Activated T-helper 2 cell treated with anti-CD3 and anti-CD28 coated beads, Interferon-gamma antibody, Interleukin-2, Interleukin-4, amounts not matched to agents 10 μg/mL and 5 μg/mL and 100 μg/mL, durations not matched to agents 14 hours and 24 hours and 36 hours (primary cell): ENCODE results near the gene NRXN3. TPM values are rescaled to one million over a fixed set of nuclear protein-coding genes. Genes with fewer than 3 reads are reported as not detected.
"Not testable (repeated sequence)": the region's sequence is repeated elsewhere in the genome, so short reads cannot be mapped to it uniquely, and the experiment has no call there.

ENCODE experiments used
- DNase-seq: peaks from one replicate; pipeline ENCODE4 v3.0.0; 2021; ENCODE audit warnings: low spot score
- H3K27ac Mint-ChIP-seq: one replicate; pipeline ENCODE4 v1.8.0; 2021; ENCODE audit warnings: mixed read lengths
- H3K27me3 Mint-ChIP-seq: one replicate; pipeline ENCODE4 v1.8.0; 2021; ENCODE audit warnings: low read depth, mixed read lengths
- H3K36me3 Mint-ChIP-seq: one replicate; pipeline ENCODE4 v1.8.0; 2021; ENCODE audit warnings: low read depth, mixed read lengths
- H3K4me1 Mint-ChIP-seq: one replicate; pipeline ENCODE4 v1.8.0; 2021; ENCODE audit warnings: low read depth, mixed read lengths
- H3K4me3 Mint-ChIP-seq: one replicate; pipeline ENCODE4 v1.8.0; 2021; ENCODE audit warnings: low read depth, mild to moderate bottlenecking, moderate library complexity, mixed read lengths
- H3K9me3 Mint-ChIP-seq: one replicate; pipeline ENCODE4 v1.8.0; 2021; ENCODE audit warnings: mixed read lengths
- intact Hi-C: fragments of 100-400 bp; cut with micrococcal nuclease; formaldehyde crosslinking; loops from one replicate; pipeline ENCODE4 v1.15.1; 2023
- total RNA-seq: library from RNA; stranded (reverse); gene quantifications from 2 replicates; pipeline ENCODE4 v1.2.3, GENCODE V29; 2022

Gene NRXN3
- total RNA-seq, 1 donor from 2014 or later, result not detected

DNA sequence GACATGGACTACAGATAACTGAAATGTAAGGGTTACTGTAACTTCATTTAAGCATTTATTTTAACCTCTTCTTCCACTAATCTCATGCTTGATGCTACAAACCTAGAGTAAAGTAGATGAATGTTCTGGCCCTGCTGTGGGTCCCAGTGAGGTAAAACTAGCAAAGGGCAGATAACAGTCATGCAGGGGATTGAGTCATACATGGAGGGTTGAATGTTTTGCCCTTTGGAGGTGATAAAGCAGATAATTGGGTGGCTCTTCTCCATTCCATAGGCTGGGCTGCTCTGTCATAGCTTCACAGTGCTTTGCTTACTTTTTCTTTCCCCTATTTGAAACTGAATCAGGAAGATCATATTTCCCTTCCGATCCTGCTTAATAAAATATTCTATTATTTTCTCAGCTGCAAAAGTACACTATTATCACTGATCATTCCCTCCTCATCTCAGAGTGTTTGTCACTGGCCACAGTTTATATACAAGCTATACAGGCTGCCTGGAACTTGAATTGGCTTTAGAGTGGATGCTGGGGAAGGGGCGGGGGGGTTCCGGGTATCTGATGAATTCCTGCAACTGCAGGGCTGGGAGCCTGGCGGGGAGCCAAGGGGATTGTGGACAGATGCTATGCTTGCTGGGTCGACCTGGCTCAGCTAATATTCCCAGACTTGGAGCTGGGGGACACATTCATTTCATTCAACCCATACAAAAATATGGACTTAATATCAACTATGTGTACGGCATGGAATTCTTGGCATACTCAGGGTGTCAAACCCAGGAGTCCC, 235.1 kb downstream of the NRXN3 start:
- no peak overlapping the region for H3K4me3 Mint-ChIP-seq
- no peaks in the 10 kb centered on the region for H3K9me3 Mint-ChIP-seq
- no peak overlapping the region for H3K27ac Mint-ChIP-seq
- H3K36me3 Mint-ChIP-seq, result no peaks in the 10 kb centered on the region
- H3K27me3 Mint-ChIP-seq, result peaks cover 2% of the 10 kb centered on the region
- H3K4me1 Mint-ChIP-seq, result no peaks in the 10 kb centered on the region
- no peak for DNase-seq
- intact Hi-C loops, result no loop called here

DNA sequence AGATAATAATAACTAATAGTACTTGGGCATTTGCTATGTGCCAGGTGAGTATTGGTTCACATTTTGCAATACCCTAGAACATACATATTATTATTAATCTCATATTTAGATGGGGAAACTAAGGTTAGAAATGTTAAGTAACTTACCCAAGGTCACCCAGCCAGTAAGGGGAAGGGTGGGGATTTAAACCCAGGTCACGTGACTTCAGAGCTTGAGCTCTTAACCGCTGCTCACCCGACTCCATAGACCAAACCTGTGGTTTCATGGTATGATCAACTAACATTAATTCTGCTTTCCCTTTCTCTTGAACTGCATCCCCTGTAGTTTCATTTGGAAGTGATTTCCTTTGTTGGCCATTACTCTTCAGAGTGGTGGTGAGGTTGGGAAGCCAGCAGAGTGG, 242.3 kb downstream of the NRXN3 start:
- Mint-ChIP-seq H3K36me3 (no peaks in the 10 kb centered on the region), H3K4me1 (no peaks in the 10 kb centered on the region), H3K27me3 (no peaks in the 10 kb centered on the region), H3K27ac (no peak overlapping the region), H3K4me3 (no peak overlapping the region), H3K9me3 (no peaks in the 10 kb centered on the region)
- no peak for DNase-seq
- intact Hi-C loops, result no loop called here

DNA sequence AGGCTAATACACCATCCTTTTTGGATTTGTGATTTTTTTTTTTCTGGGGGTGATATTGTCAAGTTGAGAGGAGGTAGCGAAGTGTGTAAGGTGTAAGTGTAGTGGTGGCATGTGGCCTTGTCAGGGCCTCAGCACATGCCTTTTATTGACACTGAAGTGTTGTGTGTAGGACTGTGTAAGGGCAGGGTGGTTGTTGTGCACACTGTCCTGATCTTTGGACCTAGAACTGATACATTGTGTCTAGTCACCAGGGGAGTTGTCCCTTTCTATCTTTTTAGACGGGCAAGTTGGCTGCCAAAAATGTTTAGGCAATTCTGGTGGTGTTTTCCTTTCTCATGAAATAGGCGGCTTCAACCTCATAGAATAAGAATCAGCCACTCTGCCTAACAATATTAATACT, 244.0 kb downstream of the NRXN3 start:
- intact Hi-C loops, result no loop called here
- no peak for DNase-seq
- Mint-ChIP-seq H3K27me3 (no peaks in the 10 kb centered on the region), H3K9me3 (no peaks in the 10 kb centered on the region), H3K4me1 (no peaks in the 10 kb centered on the region), H3K4me3 (no peak overlapping the region), H3K27ac (no peak overlapping the region), H3K36me3 (no peaks in the 10 kb centered on the region)

DNA sequence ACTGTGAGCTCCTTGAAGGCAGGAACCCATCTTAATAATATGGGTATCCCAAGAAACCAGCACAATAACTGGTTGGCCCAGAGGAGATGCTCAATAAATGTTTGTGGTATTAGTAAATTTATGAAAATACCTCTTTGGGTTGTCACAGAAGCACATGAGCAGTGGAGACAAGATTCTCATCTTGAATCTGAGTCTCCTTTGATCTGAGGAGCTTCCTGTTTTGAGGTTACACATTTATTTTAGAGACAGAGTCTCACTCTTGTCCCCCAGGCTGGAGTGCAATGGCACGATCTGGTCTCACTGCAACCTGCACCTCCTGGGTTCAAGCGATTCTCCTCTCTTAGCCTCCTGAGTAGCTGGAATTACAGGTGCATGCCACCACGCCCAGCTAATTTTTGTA, 247.4 kb downstream of the NRXN3 start:
- intact Hi-C loops, result no loop called here
- no peaks in the 10 kb centered on the region for H3K36me3 Mint-ChIP-seq
- no peaks in the 10 kb centered on the region for H3K9me3 Mint-ChIP-seq
- no peak for DNase-seq
- H3K4me1 Mint-ChIP-seq, result no peaks in the 10 kb centered on the region
- no peaks in the 10 kb centered on the region for H3K27me3 Mint-ChIP-seq
- H3K27ac Mint-ChIP-seq, result no peak overlapping the region
- no peak overlapping the region for H3K4me3 Mint-ChIP-seq

DNA sequence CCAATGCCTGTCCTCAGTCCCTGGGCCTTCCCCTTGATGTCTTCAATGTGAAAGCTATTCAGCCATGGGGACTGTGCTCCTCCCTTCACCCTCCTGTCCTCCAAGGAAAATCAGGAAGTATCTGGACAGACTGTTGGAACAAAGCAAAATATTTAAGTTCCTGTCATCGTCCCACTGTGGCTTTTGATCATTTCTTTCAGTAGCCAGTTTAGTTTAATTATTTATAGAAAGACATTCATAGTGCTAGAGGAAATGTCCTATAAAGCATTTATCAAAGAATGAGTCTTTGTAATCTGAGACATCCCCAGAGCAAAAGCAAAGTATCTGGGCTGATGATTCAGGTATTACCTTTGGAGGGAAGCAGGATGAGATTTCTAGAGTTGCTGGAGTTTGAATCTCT, 254.1 kb downstream of the NRXN3 start:
- no peak for DNase-seq
- intact Hi-C loops, result no loop called here
- H3K36me3 Mint-ChIP-seq, result no peaks in the 10 kb centered on the region
- H3K27me3 Mint-ChIP-seq, result no peaks in the 10 kb centered on the region
- no peaks in the 10 kb centered on the region for H3K4me1 Mint-ChIP-seq
- no peak overlapping the region for H3K4me3 Mint-ChIP-seq
- no peaks in the 10 kb centered on the region for H3K9me3 Mint-ChIP-seq
- H3K27ac Mint-ChIP-seq, result no peak overlapping the region

DNA sequence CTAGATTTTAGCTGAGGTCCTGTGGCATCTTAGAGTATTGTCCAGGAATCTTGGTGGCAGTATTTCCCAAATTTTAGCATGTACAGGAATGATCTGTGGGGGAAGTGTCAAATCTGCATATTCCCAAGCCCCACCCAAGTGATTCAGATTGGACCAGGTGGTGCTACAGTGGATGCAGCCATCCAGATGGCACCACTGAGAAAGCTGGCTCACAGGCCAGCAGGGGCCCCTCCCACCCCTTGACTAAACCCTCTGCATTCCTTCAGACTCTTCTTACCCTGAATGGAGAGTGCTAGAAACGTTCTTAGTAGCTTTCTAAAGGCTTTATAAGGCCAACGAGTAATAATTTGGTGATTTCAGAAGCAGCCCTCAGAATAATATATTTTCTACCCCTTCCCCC, 255.2 kb downstream of the NRXN3 start:
- no peaks in the 10 kb centered on the region for H3K9me3 Mint-ChIP-seq
- no peak overlapping the region for H3K27ac Mint-ChIP-seq
- no peak for DNase-seq
- intact Hi-C loops, result no loop called here
- no peak overlapping the region for H3K4me3 Mint-ChIP-seq
- no peaks in the 10 kb centered on the region for H3K27me3 Mint-ChIP-seq
- H3K36me3 Mint-ChIP-seq, result no peaks in the 10 kb centered on the region
- H3K4me1 Mint-ChIP-seq, result no peaks in the 10 kb centered on the region

DNA sequence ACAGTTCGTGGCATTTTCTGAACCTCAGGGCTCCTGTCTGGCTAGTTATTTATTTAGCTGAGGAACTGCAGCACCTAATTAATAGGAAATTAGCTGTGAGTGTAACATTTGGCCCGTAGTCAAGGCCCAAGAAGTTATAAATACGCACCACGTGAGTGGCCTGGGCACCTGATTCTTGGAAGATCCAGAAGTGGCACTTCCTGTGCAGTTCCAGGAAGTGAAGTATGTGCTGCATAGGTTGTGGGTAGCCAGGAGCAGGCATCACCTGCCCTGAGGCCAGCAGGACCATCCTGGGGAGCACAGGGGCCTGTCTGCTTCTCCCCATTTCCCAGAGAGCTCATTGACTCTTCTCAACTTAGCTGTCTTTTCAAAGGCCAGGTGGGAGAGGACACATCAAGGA, 255.6 kb downstream of the NRXN3 start:
- H3K9me3 Mint-ChIP-seq, result no peaks in the 10 kb centered on the region
- H3K36me3 Mint-ChIP-seq, result no peaks in the 10 kb centered on the region
- H3K4me3 Mint-ChIP-seq, result no peak overlapping the region
- H3K27me3 Mint-ChIP-seq, result no peaks in the 10 kb centered on the region
- H3K4me1 Mint-ChIP-seq, result no peaks in the 10 kb centered on the region
- intact Hi-C loops, result no loop called here
- no peak for DNase-seq
- no peak overlapping the region for H3K27ac Mint-ChIP-seq

DNA sequence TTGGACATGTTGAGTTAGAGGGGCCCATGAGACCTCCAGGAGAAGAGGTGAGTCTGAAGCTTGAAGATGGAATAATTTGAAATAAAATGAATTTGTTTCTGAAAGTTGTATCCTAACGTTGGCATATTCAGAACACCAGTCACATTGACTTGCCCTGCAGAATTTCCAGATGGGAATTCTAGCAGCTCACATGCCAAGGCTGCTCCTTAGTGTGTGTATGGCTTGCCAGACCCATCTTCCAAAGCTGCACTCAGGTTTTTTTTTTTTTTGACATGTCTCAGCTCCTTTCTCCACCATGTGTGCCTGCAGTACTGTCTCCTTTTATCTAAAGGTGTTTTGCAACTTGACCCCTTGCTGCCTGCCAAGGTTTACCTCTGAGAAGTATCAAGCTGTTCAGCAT, 261.9 kb downstream of the NRXN3 start:
- DNase-seq, result no peak
- Mint-ChIP-seq H3K36me3 (no peaks in the 10 kb centered on the region), H3K4me1 (no peaks in the 10 kb centered on the region), H3K27me3 (no peaks in the 10 kb centered on the region), H3K4me3 (no peak overlapping the region), H3K9me3 (no peaks in the 10 kb centered on the region), H3K27ac (no peak overlapping the region)
- intact Hi-C loops, result no loop called here

DNA sequence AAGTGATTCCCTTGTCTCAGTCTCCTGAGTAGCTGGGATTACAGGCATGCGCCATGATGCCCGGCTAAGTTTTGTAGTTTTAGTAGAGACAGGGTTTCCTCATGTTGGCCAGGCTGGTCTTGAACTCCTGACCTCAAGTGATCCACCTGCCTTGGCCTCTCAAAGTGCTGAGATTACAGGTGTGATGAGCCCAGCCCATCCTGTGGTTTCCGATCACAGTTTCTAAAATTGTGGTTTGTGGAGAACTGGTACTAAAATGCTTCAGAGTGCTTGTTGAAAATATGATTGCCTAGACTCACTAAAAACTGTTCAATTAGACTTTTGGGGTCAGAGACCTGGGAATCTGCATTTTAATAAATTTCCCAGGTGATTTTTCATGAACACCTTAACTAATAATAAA, 267.3 kb downstream of the NRXN3 start:
- H3K9me3 Mint-ChIP-seq, H3K27me3 Mint-ChIP-seq, H3K27ac Mint-ChIP-seq, DNase-seq, H3K4me1 Mint-ChIP-seq, H3K36me3 Mint-ChIP-seq, H3K4me3 Mint-ChIP-seq, intact Hi-C loops: not testable (repeated sequence)

DNA sequence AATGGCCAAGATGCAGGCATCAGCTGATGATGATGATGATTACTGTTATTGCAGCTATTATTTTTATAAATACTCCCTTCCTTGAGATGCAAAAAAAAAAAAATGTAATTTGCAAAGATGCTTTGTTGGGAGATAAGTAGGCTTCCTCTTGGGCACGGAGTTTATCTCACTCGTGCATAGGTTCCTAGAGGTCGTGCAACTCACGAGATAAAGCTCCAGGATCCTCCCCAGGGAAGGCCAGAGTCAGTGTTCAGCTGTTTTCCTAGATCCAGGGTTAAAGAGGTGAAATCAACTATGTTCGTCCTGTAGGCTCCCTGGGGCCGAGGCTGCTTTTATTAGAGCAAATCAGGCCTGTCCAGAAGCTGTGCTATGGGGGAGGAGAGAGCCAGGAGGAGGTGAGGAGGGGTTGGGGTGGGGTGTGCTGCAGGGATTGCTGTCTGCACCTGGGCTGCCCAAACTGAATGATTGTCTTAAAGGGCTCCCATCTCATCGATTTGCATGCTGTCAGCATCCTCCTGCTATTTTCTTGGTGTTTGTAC, 270.3 kb downstream of the NRXN3 start:
- Mint-ChIP-seq H3K36me3 (no peaks in the 10 kb centered on the region), H3K4me3 (no peak overlapping the region), H3K4me1 (no peaks in the 10 kb centered on the region), H3K27ac (no peak overlapping the region), H3K9me3 (no peaks in the 10 kb centered on the region), H3K27me3 (no peaks in the 10 kb centered on the region)
- DNase-seq, result no peak
- intact Hi-C loops, result no loop called here

DNA sequence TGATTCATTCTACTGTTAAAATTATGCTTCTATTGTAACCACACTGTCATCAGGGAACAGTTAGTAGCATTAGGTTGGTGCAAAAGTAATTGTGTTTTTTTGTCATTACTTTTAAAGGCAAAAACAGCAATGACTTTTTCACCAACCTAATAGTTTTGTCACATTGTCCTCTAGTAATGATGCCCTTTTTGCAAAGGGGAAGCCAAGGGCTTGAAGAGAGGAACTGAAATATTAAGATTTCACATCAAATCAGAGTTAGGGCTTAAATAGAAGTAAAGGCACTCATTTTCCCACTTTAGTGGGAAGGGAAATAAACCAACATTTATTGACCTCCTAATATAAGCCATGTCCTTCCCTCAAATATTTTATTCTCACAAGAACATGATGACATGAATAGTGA, 273.7 kb downstream of the NRXN3 start:
- no peaks in the 10 kb centered on the region for H3K27me3 Mint-ChIP-seq
- intact Hi-C loops, result no loop called here
- no peak overlapping the region for H3K27ac Mint-ChIP-seq
- H3K4me1 Mint-ChIP-seq, result no peaks in the 10 kb centered on the region
- no peaks in the 10 kb centered on the region for H3K9me3 Mint-ChIP-seq
- no peaks in the 10 kb centered on the region for H3K36me3 Mint-ChIP-seq
- no peak for DNase-seq
- no peak overlapping the region for H3K4me3 Mint-ChIP-seq

DNA sequence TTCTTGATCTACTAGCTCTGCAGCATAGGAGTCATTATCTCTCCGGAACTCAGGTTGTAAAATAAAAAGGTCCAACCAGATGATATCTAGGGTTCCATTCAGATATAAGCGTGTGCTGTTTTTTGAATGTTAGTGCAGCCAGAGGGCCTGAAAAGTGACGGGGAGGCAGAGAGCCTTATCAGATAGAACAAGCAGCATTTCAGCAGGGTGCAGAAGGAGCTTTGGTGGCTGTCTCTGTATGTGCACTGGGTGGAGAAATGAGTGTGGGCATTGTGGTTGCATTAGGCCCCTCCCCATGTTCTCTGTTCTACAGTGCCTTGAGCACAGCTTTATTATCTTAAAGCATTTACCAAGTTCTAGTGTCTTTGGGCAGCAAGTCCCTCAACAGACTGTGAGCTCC, 275.1 kb downstream of the NRXN3 start:
- Mint-ChIP-seq H3K27ac (no peak overlapping the region), H3K36me3 (no peaks in the 10 kb centered on the region), H3K4me1 (no peaks in the 10 kb centered on the region), H3K4me3 (no peak overlapping the region), H3K27me3 (no peaks in the 10 kb centered on the region), H3K9me3 (no peaks in the 10 kb centered on the region)
- intact Hi-C loops, result no loop called here
- no peak for DNase-seq

DNA sequence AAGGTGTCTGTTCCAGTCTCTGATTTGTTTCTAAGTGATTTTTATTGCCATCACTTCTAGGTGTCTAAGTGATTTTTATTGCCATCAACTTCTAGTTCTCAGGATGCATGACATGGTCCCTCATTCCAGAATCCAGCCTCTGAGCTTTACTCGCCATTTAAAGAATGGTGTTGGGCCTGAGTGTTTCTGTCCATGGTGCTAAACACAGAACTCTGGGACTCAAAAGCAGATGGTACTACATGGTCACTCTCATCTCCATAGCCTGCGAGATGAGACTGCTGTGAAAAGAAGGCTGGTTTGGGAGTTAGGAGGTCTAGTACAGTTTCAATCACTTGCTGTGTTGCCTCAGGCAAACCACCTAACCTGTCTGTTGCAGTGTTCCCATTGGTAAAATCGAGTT, 276.6 kb downstream of the NRXN3 start:
- no peaks in the 10 kb centered on the region for H3K36me3 Mint-ChIP-seq
- intact Hi-C loops, result no loop called here
- DNase-seq, result no peak
- no peaks in the 10 kb centered on the region for H3K4me1 Mint-ChIP-seq
- no peak overlapping the region for H3K27ac Mint-ChIP-seq
- no peak overlapping the region for H3K4me3 Mint-ChIP-seq
- H3K27me3 Mint-ChIP-seq, result no peaks in the 10 kb centered on the region
- no peaks in the 10 kb centered on the region for H3K9me3 Mint-ChIP-seq
